CD4-positive, alpha-beta T cell (primary cell): ENCODE results near the gene PNMA6A. TPM values are rescaled to one million over a fixed set of nuclear protein-coding genes. Genes with fewer than 3 reads are reported as not detected.
"Not testable (repeated sequence)": the region's sequence is repeated elsewhere in the genome, so short reads cannot be mapped to it uniquely, and the experiment has no call there.

Experiments used
- ATAC-seq: fragments of 200-7000 bp; cut with Tn5 transposase; one replicate; pipeline ENCODE4 v1.10.0; 2022; ENCODE audit warnings: mild to moderate bottlenecking; ENCODE audit not compliant: poor library complexity
- CTCF ChIA-PET: fragments of 350-600 bp; sonication (Branson Sonifier 250); formaldehyde crosslinking; loops from one replicate; lab custom pipeline; 2021; ENCODE audit warnings: antibody characterized with exemption, inconsistent platforms; lab: Charles Lee
- POLR2A ChIA-PET: fragments of 350-600 bp; sonication (Branson Sonifier 250); formaldehyde crosslinking; loops from one replicate; lab custom pipeline; 2021; ENCODE audit warnings: antibody characterized with exemption, inconsistent platforms; lab: Charles Lee
- DNase-seq, 14 experiments: peaks; one replicate each; pipeline ENCODE4 v3.0.0-alpha.2; 2013 to 2020; ENCODE audit warnings: mixed read lengths in 2 of 14
- H3K27ac ChIP-seq, 2 donors: one replicate each; pipeline versions ENCODE4 v1.5.1 to v1.7.0; 2013; ENCODE audit warnings: low read length in 2 of 2, low read depth in 1 of 2, mild to moderate bottlenecking in 1 of 2
- H3K27me3 ChIP-seq, 2 experiments: 1 replicate in 1 of 2; 2 replicates in 1 of 2; pipeline versions ENCODE4 v1.6.1 to v1.7.0; 2013; ENCODE audit warnings: low read length in 2 of 2, control low read depth in 1 of 2, mild to moderate bottlenecking in 1 of 2, moderate library complexity in 1 of 2; ENCODE audit not compliant: insufficient read depth in 2 of 2, control insufficient read depth in 1 of 2
- H3K36me3 ChIP-seq: one replicate; pipeline ENCODE4 v1.6.1; 2013; ENCODE audit warnings: low read length, control low read depth; ENCODE audit not compliant: insufficient read depth
- H3K4me1 ChIP-seq: one replicate; pipeline ENCODE4 v1.6.1; 2013; ENCODE audit warnings: low read length, control low read depth; ENCODE audit not compliant: insufficient read depth
- H3K4me3 ChIP-seq: one replicate; pipeline ENCODE4 v1.5.1; 2013; ENCODE audit warnings: mild to moderate bottlenecking, low read length, moderate library complexity
- H3K9me3 ChIP-seq, 2 experiments: 1 replicate in 1 of 2; 2 replicates in 1 of 2; pipeline versions ENCODE4 v1.6.1 to v1.7.0; 2013; ENCODE audit warnings: low read length in 2 of 2, mild to moderate bottlenecking in 2 of 2, control low read depth in 1 of 2, moderate library complexity in 1 of 2; ENCODE audit not compliant: control insufficient read depth in 1 of 2, insufficient read depth in 1 of 2
- H3K27ac Mint-ChIP-seq: one replicate; pipeline ENCODE4 v1.8.0; 2020; ENCODE audit warnings: mixed read lengths
- H3K27me3 Mint-ChIP-seq: one replicate; pipeline ENCODE4 v1.8.0; 2021; ENCODE audit warnings: mixed read lengths
- H3K36me3 Mint-ChIP-seq: one replicate; pipeline ENCODE4 v1.8.0; 2021; ENCODE audit warnings: low read depth, mixed read lengths
- H3K4me1 Mint-ChIP-seq: one replicate; pipeline ENCODE4 v1.8.0; 2021; ENCODE audit warnings: low read depth, mixed read lengths
- H3K4me3 Mint-ChIP-seq: one replicate; pipeline ENCODE4 v1.8.0; 2020; ENCODE audit warnings: mild to moderate bottlenecking, mixed read lengths
- H3K9me3 Mint-ChIP-seq: one replicate; pipeline ENCODE4 v1.8.0; 2020; ENCODE audit warnings: mixed read lengths
- intact Hi-C, 2 experiments: fragments of 100-400 bp; cut with DNase I in 1 of 2; cut with micrococcal nuclease in 1 of 2; formaldehyde crosslinking; loops; one replicate each; pipeline versions ENCODE4 v1.15.1 to v1.9.0; 2023 to 2025; cut with DNase I, micrococcal nuclease
- total RNA-seq, 174 experiments: library from RNA in 2 of 174; stranded (reverse) in 2 of 174; gene quantifications; one replicate each; pipeline ENCODE4 v1.2.3 and lab custom pipeline; 2021 to 2026
- TF ChIP-seq, protein P1 (sequence below): fragments of 200-600 bp; IDR thresholded peaks from one replicate; pipeline ENCODE4 v1.8.0; 2022; ENCODE audit warnings: antibody characterized with exemption, mild to moderate bottlenecking

The PNMA6A gene
- total RNA-seq, 2 experiments from 2014 or later, result 0.25 to 0.38 TPM

DNA sequence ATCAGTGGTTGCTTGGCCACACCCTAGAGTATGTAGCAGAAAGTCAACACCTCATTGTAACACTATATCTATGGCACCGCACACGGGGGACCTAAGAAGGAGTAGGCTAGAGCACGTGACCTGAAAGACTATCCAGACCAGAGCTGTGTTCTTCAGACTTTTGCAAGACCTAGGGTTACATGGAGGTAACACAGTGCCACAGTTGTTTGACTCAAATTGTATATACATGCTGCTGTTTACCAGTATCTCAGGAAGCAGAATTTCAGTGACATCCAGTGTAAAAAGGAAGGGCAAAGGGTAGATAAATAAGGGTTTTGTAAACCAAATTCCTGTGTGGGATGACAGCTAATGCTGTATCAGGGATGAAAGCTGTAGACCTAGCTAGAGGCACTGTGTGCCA is 30.2 kb downstream of the PNMA6A start:
- DNase-seq (no peak), ATAC-seq (no peak)
- intact Hi-C loops, result no loop called here
- Mint-ChIP-seq H3K27me3 (no peaks in the 10 kb centered on the region), H3K4me3 (no peak overlapping the region), H3K9me3 (peaks cover 4% of the 10 kb centered on the region), H3K4me1 (peaks cover 7% of the 10 kb centered on the region), H3K36me3 (no peaks in the 10 kb centered on the region), H3K27ac (no peak overlapping the region)
- ChIA-PET CTCF (no interaction called here), POLR2A (no interaction called here)
- TF ChIP-seq, protein P1, sequence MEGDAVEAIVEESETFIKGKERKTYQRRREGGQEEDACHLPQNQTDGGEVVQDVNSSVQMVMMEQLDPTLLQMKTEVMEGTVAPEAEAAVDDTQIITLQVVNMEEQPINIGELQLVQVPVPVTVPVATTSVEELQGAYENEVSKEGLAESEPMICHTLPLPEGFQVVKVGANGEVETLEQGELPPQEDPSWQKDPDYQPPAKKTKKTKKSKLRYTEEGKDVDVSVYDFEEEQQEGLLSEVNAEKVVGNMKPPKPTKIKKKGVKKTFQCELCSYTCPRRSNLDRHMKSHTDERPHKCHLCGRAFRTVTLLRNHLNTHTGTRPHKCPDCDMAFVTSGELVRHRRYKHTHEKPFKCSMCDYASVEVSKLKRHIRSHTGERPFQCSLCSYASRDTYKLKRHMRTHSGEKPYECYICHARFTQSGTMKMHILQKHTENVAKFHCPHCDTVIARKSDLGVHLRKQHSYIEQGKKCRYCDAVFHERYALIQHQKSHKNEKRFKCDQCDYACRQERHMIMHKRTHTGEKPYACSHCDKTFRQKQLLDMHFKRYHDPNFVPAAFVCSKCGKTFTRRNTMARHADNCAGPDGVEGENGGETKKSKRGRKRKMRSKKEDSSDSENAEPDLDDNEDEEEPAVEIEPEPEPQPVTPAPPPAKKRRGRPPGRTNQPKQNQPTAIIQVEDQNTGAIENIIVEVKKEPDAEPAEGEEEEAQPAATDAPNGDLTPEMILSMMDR, result no peak
- no peak overlapping the region for H3K4me3 ChIP-seq
- no peaks in the 10 kb centered on the region for H3K27me3 ChIP-seq
- peaks cover 2% of the 10 kb centered on the region for H3K4me1 ChIP-seq
- H3K27ac ChIP-seq, result no peak overlapping the region
- peaks cover 0 to 4% of the 10 kb centered on the region in 2 experiments for H3K9me3 ChIP-seq
- no peaks in the 10 kb centered on the region for H3K36me3 ChIP-seq

DNA sequence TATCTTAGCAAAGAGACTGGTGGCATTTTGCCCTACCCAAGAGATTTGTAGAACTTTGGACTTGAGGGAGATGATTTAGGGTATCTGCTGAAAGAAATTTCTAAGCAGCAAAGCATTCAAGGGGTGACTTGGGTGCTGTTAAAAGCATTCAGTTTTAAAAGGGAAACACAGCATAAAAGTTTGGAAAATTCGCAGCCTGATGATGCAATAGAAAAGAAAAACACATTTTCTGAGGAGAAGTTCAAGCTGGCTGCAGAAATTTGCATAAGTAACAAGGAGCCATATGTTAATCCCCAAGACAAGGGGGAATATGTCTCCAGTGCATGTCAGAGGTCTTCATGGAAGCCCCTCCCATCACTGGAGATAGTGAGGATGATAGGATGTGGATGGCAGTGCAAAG is 32.7 kb downstream of the PNMA6A start:
- H3K4me3 ChIP-seq, intact Hi-C loops, ATAC-seq, CTCF ChIA-PET, H3K9me3 Mint-ChIP-seq, H3K4me1 Mint-ChIP-seq, H3K27ac Mint-ChIP-seq, H3K36me3 Mint-ChIP-seq, H3K27me3 Mint-ChIP-seq, H3K27me3 ChIP-seq, H3K4me1 ChIP-seq, H3K9me3 ChIP-seq, H3K4me3 Mint-ChIP-seq, POLR2A ChIA-PET, H3K36me3 ChIP-seq, DNase-seq, H3K27ac ChIP-seq: not testable (repeated sequence)

DNA sequence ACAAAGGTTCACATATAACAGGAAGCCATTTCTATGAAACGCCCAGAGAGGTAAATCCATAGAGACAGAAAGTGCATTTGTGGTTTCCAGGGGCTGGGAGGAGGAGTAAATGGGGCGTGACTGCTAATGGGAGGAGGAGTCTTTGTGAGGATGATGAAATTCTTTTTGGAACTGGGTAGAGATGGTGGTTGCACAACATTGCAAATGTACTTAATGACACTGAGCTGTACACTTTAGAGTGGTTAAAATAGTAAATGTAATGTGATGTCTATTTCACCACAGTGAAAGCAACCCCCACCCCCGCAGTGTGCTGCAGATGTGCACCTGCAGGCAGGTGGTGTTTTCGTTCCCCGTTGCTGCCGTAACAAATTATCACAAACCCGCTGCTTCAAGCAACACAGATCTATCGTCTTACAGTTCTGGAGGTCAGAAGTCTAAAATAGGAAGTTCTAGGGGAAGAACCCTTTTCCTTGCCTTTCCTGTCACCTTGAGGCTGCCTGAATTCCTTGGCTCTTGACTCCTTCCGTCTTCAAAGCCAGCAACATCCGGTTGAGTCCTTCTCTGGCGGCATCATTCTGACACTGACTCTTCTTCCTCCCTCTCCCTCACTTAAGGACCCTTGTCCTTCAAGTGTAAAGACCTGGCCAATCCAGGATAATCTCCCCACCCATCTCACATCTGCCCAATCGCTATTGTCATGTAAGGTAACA is 34.0 kb downstream of the PNMA6A start:
- H3K9me3 Mint-ChIP-seq, H3K9me3 ChIP-seq, H3K36me3 ChIP-seq, DNase-seq, H3K4me3 Mint-ChIP-seq, H3K27me3 ChIP-seq, H3K4me1 ChIP-seq, intact Hi-C loops, H3K4me3 ChIP-seq, H3K27me3 Mint-ChIP-seq, CTCF ChIA-PET, H3K4me1 Mint-ChIP-seq, POLR2A ChIA-PET, H3K36me3 Mint-ChIP-seq, H3K27ac ChIP-seq: not testable (repeated sequence)
- ATAC-seq, result peak; percentile 77
- peak overlapping the region; percentile 59 for H3K27ac Mint-ChIP-seq

DNA sequence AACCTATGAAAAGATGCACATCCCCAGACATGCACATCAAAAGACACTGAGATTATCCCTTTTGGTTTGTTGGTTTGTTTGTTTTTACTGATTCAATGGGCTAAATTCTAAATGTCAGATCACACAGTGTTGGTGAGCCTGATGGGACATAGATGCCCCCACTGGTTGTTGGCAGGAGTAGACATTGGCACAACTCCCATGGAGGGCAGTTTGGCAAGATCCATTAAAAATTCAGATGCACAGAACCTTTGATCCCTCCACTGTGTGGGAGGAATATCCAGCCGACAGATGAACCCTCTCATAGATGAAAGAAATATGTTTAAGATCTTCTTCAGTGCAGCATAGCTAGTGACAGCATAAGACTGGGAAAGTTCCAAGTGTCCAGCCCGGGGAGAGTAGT is 38.5 kb downstream of the PNMA6A start:
- H3K36me3 ChIP-seq, H3K27ac ChIP-seq, DNase-seq, H3K4me3 ChIP-seq, H3K4me1 Mint-ChIP-seq, H3K4me1 ChIP-seq, POLR2A ChIA-PET, H3K4me3 Mint-ChIP-seq, H3K9me3 Mint-ChIP-seq, CTCF ChIA-PET, H3K27ac Mint-ChIP-seq, H3K36me3 Mint-ChIP-seq, ATAC-seq, H3K27me3 Mint-ChIP-seq, H3K9me3 ChIP-seq, H3K27me3 ChIP-seq, intact Hi-C loops: not testable (repeated sequence)

DNA sequence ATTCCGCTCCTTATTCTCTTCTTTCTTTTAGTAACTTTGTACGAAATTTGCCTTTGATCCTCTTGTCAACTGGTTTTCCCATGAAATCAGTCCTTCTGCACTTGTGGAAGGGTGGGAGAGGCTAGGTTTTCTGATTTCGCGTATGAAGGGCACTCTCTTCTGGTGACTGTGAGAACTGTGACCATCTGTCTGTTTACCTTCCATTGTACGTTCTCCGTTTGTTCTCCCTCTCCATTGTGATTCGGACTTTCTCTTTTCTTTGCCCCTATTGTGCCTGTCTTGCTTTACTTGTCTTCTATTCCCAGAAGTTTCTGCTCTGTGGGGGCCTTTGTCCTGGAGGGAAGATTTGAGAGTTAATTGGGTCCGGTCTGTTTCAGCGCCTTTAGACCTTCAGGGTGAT is 41.6 kb downstream of the PNMA6A start:
- POLR2A ChIA-PET, H3K4me3 Mint-ChIP-seq: not testable (repeated sequence)

DNA sequence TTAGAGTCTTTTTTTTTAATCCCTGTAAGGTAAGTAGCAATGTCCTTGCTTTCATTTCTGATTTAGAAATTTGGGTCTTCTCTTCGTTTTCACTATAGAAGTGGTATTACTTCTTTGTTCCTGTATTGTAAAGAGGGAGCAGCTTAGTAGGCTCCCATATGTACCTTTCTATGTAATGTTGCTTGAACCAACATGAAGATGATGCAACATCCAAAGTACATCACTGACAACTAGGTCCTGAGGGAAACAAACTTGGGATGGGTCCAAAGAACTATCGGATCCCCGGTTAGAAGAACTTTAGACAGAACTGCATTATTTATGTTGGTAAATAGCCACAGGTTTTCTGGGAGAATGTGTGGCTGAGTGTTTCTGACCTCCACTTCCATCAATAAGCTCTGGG is 45.5 kb downstream of the PNMA6A start:
- H3K27me3 Mint-ChIP-seq, POLR2A ChIA-PET, H3K4me1 ChIP-seq, H3K27me3 ChIP-seq, H3K9me3 Mint-ChIP-seq, DNase-seq, ATAC-seq, intact Hi-C loops, H3K27ac ChIP-seq, CTCF ChIA-PET, H3K27ac Mint-ChIP-seq, H3K4me3 ChIP-seq, H3K4me1 Mint-ChIP-seq, H3K36me3 Mint-ChIP-seq, H3K9me3 ChIP-seq, H3K4me3 Mint-ChIP-seq, H3K36me3 ChIP-seq: not testable (repeated sequence)

More for the DNA sequence above, 41.6 kb downstream of the PNMA6A start:
- H3K27me3 Mint-ChIP-seq, ATAC-seq, H3K27me3 ChIP-seq, H3K9me3 ChIP-seq, CTCF ChIA-PET, H3K36me3 Mint-ChIP-seq, H3K36me3 ChIP-seq, H3K4me1 ChIP-seq, H3K4me1 Mint-ChIP-seq, H3K4me3 ChIP-seq, H3K9me3 Mint-ChIP-seq, H3K27ac Mint-ChIP-seq, intact Hi-C loops, H3K27ac ChIP-seq, DNase-seq: not testable (repeated sequence)
